ENCODE data around the gene PLPP4.

The PLPP4 gene

GRCh38 chr10:120599200-120599724 lies 142.2 kb downstream of the PLPP4 start:
- H3K36me3 Mint-ChIP-seq (ENCODE audit: insufficient read depth): no peaks in the 10 kb centered on the region
- no peak for ATAC-seq (replicated peaks; ENCODE audit: extremely low read depth, poor library complexity, severe bottlenecking)
- no peak overlapping the region for H3K27ac Mint-ChIP-seq (ENCODE audit: low read depth)
- DNase-seq (ENCODE audit: low spot score in 2 of 2): no peak
- H3K9me3 Mint-ChIP-seq: no peaks in the 10 kb centered on the region
- H3K4me1 Mint-ChIP-seq: no peaks in the 10 kb centered on the region
- H3K4me3 Mint-ChIP-seq: no peak overlapping the region
- H3K27me3 Mint-ChIP-seq: no peaks in the 10 kb centered on the region

GRCh38 chr10:120600871-120601649 lies 144.0 kb downstream of the PLPP4 start:
- no peaks in the 10 kb centered on the region for H3K4me1 Mint-ChIP-seq
- no peak overlapping the region for H3K27ac Mint-ChIP-seq (ENCODE audit: low read depth)
- no peaks in the 10 kb centered on the region for H3K36me3 Mint-ChIP-seq (ENCODE audit: insufficient read depth)
- no peak overlapping the region for H3K4me3 Mint-ChIP-seq
- ATAC-seq (replicated peaks; ENCODE audit: extremely low read depth, poor library complexity, severe bottlenecking) (no peak), DNase-seq (ENCODE audit: low spot score in 2 of 2) (no peak)
- no peaks in the 10 kb centered on the region for H3K9me3 Mint-ChIP-seq
- H3K27me3 Mint-ChIP-seq: no peaks in the 10 kb centered on the region

DNA sequence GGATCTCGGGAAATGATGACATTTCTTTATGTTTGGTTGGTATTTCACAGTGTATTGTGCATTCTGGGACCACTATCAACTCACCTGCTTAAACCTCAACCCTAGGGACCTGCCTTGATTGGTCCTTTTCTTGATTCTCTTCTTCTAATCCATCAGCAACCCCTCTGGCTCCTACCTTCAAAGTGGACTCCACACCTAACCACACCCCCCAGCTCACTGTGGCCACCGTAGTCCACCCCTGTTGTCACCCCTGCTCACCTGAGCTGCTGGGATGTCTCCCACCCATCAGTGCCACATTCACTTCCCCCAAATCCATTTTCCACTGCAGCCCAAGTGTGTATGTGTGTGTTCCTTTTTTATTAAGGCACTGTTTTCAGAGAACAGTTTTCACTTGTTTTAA lies 145.0 kb downstream of the PLPP4 start:
- ATAC-seq (replicated peaks; ENCODE audit: extremely low read depth, poor library complexity, severe bottlenecking): no peak
- H3K36me3 Mint-ChIP-seq (ENCODE audit: insufficient read depth): no peaks in the 10 kb centered on the region

DNA sequence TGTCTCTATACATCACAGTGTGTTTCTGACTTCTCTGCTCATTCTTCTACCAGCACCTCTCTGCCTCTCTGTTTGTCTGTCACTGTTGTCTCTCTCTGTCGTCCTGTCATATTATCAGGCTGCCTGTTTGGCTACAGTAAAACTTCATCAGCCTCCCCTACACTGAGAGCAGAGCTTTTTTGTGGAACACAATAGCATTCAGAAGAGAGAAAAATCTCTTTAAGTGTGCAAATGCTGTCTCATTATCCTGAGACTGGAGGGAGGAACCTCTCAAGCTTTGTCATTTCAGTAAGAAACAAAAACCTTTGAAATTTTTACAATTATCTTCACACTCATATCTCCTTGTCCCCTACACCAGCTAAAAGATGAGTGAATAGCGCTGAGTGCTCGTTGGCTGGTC lies 148.4 kb downstream of the PLPP4 start:
- H3K4me1 Mint-ChIP-seq: no peaks in the 10 kb centered on the region
- H3K4me3 Mint-ChIP-seq: no peak overlapping the region
- ATAC-seq (replicated peaks; ENCODE audit: extremely low read depth, poor library complexity, severe bottlenecking) (no peak), DNase-seq (ENCODE audit: low spot score in 2 of 2) (no peak)
- H3K9me3 Mint-ChIP-seq: peaks cover 6% of the 10 kb centered on the region
- H3K27ac Mint-ChIP-seq (ENCODE audit: low read depth): no peak overlapping the region
- H3K27me3 Mint-ChIP-seq: no peaks in the 10 kb centered on the region
- H3K36me3 Mint-ChIP-seq (ENCODE audit: insufficient read depth): peaks cover 1% of the 10 kb centered on the region

More for the DNA sequence above, 145.0 kb downstream of the PLPP4 start:
- H3K4me1 Mint-ChIP-seq: no peaks in the 10 kb centered on the region
- no peaks in the 10 kb centered on the region for H3K9me3 Mint-ChIP-seq
- H3K27me3 Mint-ChIP-seq: no peaks in the 10 kb centered on the region
- no peak for DNase-seq (ENCODE audit: low spot score in 2 of 2)
- H3K27ac Mint-ChIP-seq (ENCODE audit: low read depth): no peak overlapping the region
- no peak overlapping the region for H3K4me3 Mint-ChIP-seq

DNA sequence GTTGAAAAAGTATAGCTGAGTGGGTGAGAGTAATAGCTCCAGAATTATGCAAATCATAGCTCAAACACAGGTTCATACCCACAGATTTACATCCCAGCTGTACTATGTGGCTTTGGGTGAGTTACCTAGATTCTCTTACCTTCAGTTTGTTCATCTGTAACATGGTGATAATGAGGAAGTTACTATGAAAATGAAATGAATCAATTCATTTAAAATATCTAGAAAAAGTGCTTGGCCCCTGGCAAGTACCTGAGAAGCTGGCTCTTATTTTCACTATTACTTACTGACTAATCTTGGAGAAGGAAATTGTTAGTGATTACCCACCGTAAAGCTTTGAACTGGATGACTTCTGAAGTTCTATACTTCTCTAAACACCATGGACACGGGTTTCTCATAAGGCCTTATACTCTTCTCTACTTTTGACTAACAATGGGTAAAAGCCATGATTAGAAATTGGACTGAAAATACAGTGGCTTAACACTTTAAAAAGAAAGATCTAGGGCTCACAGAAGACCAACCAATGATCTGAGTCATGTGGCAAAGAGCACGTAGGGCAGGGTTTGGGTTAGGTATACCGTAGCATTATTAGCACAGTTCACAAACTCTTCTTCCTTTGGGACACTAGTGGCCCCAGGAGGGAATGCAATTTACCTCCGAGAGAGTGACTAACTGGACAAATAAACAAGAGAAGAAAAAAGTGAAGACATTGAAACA lies 149.2 kb downstream of the PLPP4 start:
- peaks cover 1% of the 10 kb centered on the region for H3K36me3 Mint-ChIP-seq (ENCODE audit: insufficient read depth)
- H3K27me3 Mint-ChIP-seq: no peaks in the 10 kb centered on the region
- H3K4me1 Mint-ChIP-seq: no peaks in the 10 kb centered on the region
- no peak overlapping the region for H3K4me3 Mint-ChIP-seq
- DNase-seq (ENCODE audit: low spot score in 2 of 2): no peak
- H3K27ac Mint-ChIP-seq (ENCODE audit: low read depth): no peak overlapping the region
- H3K9me3 Mint-ChIP-seq: peaks cover 6% of the 10 kb centered on the region
- ATAC-seq (replicated peaks; ENCODE audit: extremely low read depth, poor library complexity, severe bottlenecking): no peak

- no peak for DNase-seq (ENCODE audit: low spot score in 2 of 2)
- ATAC-seq (replicated peaks; ENCODE audit: extremely low read depth, poor library complexity, severe bottlenecking): no peak
- Mint-ChIP-seq H3K27ac (ENCODE audit: low read depth) (no peak overlapping the region), H3K36me3 (ENCODE audit: insufficient read depth) (peaks cover 1% of the 10 kb centered on the region), H3K9me3 (peaks cover 6% of the 10 kb centered on the region), H3K4me3 (no peak overlapping the region), H3K4me1 (no peaks in the 10 kb centered on the region), H3K27me3 (no peaks in the 10 kb centered on the region)
These were observed 150.1 kb downstream of the PLPP4 start for GRCh38 chr10:120607016-120607709.

DNA sequence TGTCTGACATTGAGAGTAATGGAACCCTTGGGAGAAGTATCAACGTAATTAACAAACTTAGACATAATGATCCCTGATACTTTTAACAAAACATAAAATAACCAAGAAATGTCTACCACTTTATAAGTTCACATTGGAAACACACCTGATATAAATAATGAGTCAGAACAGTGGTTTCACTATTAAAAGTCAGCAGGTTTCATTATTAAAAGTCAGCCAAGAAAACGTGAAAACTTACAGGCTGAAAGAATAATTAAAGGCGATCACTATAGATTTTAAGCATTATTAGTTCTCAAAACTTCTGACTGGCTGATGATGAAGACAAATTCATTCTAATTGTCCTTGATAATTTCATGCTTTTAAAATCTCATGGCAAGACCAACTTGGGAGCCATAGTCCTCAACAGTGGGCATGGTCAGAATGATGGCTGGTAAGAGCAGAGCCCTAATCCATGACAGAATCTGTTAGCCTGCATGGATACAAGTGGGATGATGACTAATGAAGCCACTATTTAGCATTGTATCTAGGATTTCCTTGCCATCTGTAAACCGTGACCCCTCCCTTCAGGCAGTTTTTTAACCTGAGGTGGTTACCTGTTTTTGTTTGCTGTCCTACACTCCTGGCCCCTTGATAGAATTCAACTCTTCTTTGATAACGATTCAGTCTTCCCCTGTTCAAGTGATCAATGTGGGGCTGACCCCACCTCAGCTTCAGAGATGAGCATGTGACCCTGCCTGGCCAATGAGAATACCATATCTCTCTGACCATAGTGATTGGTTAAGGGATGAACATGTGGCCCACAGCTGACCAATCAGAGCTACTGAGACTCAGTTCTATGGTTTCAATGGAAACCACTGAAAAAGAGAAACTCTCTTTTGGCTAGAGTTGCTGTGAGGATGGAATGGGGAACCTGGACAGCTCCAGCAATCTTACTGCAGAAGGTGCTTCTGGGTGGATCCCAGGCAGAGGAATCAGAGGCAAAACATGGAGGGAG lies 151.0 kb downstream of the PLPP4 start:
- Mint-ChIP-seq H3K9me3 (peaks cover 6% of the 10 kb centered on the region), H3K4me1 (no peaks in the 10 kb centered on the region), H3K27me3 (no peaks in the 10 kb centered on the region), H3K36me3 (ENCODE audit: insufficient read depth) (peaks cover 1% of the 10 kb centered on the region), H3K4me3 (no peak overlapping the region), H3K27ac (ENCODE audit: low read depth) (no peak overlapping the region)
- ATAC-seq (replicated peaks; ENCODE audit: extremely low read depth, poor library complexity, severe bottlenecking) (no peak), DNase-seq (ENCODE audit: low spot score in 2 of 2) (no peak)

- no peak overlapping the region for H3K27ac Mint-ChIP-seq (ENCODE audit: low read depth)
- ATAC-seq (replicated peaks; ENCODE audit: extremely low read depth, poor library complexity, severe bottlenecking) (no peak), DNase-seq (ENCODE audit: low spot score in 2 of 2) (no peak)
- peaks cover 6% of the 10 kb centered on the region for H3K9me3 Mint-ChIP-seq
- H3K4me3 Mint-ChIP-seq: no peak overlapping the region
- no peaks in the 10 kb centered on the region for H3K27me3 Mint-ChIP-seq
- peaks cover 1% of the 10 kb centered on the region for H3K36me3 Mint-ChIP-seq (ENCODE audit: insufficient read depth)
- H3K4me1 Mint-ChIP-seq: no peaks in the 10 kb centered on the region
These were observed 152.0 kb downstream of the PLPP4 start for GRCh38 chr10:120609006-120609405.

DNA sequence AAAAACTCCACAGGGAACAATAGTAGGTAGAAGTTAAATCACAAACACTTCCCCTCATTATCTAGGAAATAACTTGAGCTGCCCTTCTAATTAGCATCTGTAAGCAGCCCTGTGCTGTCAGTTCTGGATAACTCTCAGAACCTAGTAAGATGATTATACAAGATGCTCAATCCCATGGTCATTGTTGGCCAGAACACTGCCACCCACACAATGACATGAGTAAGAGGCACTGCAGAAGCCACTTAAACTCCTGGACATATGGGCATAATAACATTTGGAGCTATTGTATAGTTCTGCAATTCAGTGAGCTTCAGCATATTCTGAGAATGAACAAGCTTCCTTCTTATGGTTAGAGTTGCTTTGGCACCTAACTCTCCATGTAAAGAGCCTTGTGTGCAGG lies 153.8 kb downstream of the PLPP4 start:
- DNase-seq (ENCODE audit: low spot score in 2 of 2) (no peak), ATAC-seq (replicated peaks; ENCODE audit: extremely low read depth, poor library complexity, severe bottlenecking) (no peak)
- peaks cover 6% of the 10 kb centered on the region for H3K9me3 Mint-ChIP-seq
- no peaks in the 10 kb centered on the region for H3K4me1 Mint-ChIP-seq
- H3K4me3 Mint-ChIP-seq: no peak overlapping the region
- no peak overlapping the region for H3K27ac Mint-ChIP-seq (ENCODE audit: low read depth)
- H3K36me3 Mint-ChIP-seq (ENCODE audit: insufficient read depth): peaks cover 1% of the 10 kb centered on the region
- H3K27me3 Mint-ChIP-seq: no peaks in the 10 kb centered on the region

DNA sequence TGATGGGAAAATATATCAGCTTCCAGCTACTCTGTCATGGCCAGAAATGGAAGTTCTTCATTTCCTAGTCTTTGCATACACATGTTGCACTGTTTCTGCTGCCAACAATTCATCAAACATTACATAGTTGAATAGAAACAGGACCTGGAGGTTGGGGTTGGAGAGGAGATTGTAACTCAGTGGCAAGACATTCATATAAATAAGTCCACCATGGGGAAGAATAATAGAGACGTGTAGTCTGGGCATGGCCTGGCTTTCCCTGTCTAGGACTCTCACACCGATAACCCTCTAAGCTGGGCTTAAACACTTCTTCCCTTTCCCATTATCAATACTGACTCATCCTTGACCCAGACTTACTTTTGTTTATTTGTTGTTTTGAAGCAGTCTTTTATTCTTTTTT lies 155.7 kb downstream of the PLPP4 start:
- no peak overlapping the region for H3K27ac Mint-ChIP-seq (ENCODE audit: low read depth)
- DNase-seq (ENCODE audit: low spot score in 2 of 2) (no peak), ATAC-seq (replicated peaks; ENCODE audit: extremely low read depth, poor library complexity, severe bottlenecking) (no peak)
- no peaks in the 10 kb centered on the region for H3K27me3 Mint-ChIP-seq
- no peaks in the 10 kb centered on the region for H3K4me1 Mint-ChIP-seq
- H3K4me3 Mint-ChIP-seq: no peak overlapping the region
- no peaks in the 10 kb centered on the region for H3K36me3 Mint-ChIP-seq (ENCODE audit: insufficient read depth)
- peaks cover 6% of the 10 kb centered on the region for H3K9me3 Mint-ChIP-seq

DNA sequence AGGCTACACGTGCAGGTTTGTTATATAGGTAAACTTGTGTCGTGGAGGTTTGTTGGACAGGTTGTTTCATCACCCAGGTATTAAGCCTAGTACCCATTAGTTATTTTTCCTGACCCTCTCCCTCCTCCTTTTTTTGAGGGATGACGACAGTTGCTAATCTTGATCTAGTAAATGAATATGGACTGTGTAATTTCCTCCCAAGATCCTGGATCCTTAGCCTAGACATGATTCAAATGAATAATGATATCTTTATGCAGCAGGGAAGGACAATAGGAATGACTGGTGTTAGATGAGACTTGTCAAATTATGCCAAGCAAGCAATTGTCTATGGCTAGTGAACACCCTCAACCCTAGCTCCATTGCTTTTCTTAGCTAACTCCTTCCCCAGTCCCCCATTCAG lies 156.2 kb downstream of the PLPP4 start:
- H3K4me3 Mint-ChIP-seq: no peak overlapping the region
- no peaks in the 10 kb centered on the region for H3K36me3 Mint-ChIP-seq (ENCODE audit: insufficient read depth)
- H3K27ac Mint-ChIP-seq (ENCODE audit: low read depth): no peak overlapping the region
- no peaks in the 10 kb centered on the region for H3K4me1 Mint-ChIP-seq
- H3K9me3 Mint-ChIP-seq: peaks cover 6% of the 10 kb centered on the region
- ATAC-seq (replicated peaks; ENCODE audit: extremely low read depth, poor library complexity, severe bottlenecking): no peak
- no peaks in the 10 kb centered on the region for H3K27me3 Mint-ChIP-seq
- no peak for DNase-seq (ENCODE audit: low spot score in 2 of 2)

GRCh38 chr10:120614680-120615079 lies 157.7 kb downstream of the PLPP4 start:
- no peaks in the 10 kb centered on the region for H3K36me3 Mint-ChIP-seq (ENCODE audit: insufficient read depth)
- ATAC-seq (replicated peaks; ENCODE audit: extremely low read depth, poor library complexity, severe bottlenecking) (no peak), DNase-seq (ENCODE audit: low spot score in 2 of 2) (no peak)
- peaks cover 5% of the 10 kb centered on the region for H3K9me3 Mint-ChIP-seq
- H3K27ac Mint-ChIP-seq (ENCODE audit: low read depth): no peak overlapping the region
- no peak overlapping the region for H3K4me3 Mint-ChIP-seq
- H3K27me3 Mint-ChIP-seq: no peaks in the 10 kb centered on the region
- no peaks in the 10 kb centered on the region for H3K4me1 Mint-ChIP-seq
